NCI-H510A treated with DMSO at 0.1 percent for 48 hours (cell line): ENCODE results near the gene THBS4.
"Not testable (repeated sequence)": the region's sequence is repeated elsewhere in the genome, so short reads cannot be mapped to it uniquely, and the experiment has no call there.

Experiments
- DNase-seq: peaks from one replicate; lab custom pipeline; 2025; lab: John Stamatoyannopoulos, UW

Gene THBS4

DNA sequence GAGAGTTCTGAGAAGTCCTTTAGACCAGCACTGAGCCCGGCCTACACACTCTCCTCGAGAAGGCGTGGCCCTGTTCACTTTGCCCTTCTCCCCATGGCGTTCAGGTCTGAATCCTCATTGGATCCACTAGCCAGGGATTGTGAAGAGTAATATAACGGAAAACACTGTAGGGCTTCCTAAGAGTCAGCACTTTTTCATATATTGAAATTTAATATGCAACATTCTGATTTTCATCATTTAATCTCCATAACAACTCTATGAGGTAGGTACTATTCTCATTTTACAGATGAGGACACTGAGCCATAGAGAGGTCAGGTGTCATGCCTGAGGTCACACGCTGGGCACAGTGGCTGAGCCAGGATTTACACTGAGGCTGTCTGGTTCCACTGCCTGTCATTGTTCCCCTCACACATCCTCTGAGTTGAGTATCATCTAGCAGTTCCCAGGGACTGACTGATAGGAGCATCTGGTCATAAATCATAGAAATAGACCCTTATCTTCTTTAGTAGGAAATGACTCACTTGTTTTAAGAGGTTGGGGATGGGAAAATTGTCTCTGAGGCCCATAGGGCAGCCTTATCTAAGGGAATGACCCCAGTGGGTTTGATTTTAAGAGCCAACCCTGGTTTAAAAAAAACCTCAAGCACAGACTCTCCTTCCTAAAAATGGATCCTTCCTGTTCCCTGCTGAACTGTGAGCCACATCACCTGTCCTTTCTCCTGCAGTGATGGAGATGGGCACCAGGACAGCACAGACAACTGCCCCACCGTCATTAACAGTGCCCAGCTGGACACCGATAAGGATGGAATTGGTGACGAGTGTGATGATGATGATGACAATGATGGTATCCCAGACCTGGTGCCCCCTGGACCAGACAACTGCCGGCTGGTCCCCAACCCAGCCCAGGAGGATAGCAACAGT is 41.2 kb downstream of the THBS4 start:
- no peak for DNase-seq

DNA sequence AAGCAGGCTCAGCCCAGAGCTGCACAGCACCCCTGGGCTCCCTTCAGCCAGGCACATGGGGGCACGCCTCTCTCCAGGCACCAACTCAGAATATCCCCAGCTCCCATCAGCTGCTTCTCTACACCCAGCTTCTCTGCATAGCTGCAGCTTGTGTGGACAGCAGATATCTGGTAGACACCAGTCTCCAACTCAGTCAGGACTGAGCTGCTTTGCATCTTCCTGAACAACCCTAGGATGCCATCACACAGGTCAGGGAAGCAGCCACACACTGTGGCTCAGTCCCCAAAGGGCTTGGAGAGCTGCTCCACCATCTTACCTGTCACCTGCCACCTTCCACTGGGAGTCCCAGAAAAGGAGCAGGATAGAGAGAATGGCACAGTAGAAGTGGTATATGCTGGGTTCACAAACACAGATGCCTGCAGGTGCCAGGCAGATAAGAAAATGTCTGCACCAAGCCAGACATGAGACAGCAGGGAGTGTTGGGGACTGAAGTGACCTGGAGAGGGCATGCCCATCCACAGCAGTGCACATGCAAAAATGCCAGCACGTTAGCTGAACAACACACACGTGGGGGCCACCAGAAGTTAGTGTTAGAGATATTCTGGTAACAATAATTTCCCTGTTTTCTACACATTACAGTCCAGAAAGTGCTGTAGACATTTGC is 42.0 kb downstream of the THBS4 start:
- no peak for DNase-seq

DNA sequence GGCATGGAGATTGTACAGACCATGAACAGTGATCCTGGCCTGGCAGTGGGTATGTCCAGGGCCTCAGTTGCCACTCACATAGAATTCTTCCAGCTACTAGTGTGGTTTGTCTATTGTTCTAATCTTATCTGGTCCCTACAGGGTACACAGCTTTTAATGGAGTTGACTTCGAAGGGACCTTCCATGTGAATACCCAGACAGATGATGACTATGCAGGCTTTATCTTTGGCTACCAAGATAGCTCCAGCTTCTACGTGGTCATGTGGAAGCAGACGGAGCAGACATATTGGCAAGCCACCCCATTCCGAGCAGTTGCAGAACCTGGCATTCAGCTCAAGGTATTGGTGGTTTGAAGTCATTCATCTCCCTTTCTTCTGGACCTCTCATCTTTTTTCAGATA is 43.8 kb downstream of the THBS4 start:
- DNase-seq = no peak

DNA sequence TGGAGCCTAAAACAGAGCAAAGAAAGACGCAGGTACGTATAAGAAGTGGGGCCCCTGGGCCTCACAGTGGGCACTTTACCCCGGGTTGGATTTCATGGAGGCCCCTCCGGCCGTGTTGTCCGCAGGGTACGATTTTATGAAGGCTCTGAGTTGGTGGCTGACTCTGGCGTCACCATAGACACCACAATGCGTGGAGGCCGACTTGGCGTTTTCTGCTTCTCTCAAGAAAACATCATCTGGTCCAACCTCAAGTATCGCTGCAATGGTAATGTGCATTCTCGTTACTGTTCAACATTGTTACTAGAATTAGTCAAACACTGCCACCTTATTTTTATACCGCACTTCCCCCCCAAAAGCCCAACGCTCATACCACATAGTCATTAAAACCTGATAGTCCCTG is 47.1 kb downstream of the THBS4 start:
- no peak for DNase-seq

DNA sequence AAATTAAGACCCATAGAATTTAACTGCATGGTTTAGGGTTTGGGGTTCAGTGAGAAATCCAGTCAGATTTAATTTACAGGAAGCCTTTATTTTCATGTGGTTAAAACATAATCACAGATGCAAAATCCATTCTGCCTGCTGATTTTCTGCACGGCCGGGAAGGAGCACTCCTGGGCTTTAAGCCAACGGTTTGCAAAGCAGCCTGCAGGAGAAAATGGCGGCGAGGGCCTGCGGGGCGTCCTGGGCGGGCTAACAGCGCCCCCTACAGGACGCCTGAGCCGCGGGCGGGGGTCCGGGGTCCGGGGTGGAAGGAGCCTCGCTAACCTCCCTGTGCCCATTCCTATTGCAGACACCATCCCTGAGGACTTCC is 47.6 kb downstream of the THBS4 start:
- DNase-seq = peak; percentile 30

DNA sequence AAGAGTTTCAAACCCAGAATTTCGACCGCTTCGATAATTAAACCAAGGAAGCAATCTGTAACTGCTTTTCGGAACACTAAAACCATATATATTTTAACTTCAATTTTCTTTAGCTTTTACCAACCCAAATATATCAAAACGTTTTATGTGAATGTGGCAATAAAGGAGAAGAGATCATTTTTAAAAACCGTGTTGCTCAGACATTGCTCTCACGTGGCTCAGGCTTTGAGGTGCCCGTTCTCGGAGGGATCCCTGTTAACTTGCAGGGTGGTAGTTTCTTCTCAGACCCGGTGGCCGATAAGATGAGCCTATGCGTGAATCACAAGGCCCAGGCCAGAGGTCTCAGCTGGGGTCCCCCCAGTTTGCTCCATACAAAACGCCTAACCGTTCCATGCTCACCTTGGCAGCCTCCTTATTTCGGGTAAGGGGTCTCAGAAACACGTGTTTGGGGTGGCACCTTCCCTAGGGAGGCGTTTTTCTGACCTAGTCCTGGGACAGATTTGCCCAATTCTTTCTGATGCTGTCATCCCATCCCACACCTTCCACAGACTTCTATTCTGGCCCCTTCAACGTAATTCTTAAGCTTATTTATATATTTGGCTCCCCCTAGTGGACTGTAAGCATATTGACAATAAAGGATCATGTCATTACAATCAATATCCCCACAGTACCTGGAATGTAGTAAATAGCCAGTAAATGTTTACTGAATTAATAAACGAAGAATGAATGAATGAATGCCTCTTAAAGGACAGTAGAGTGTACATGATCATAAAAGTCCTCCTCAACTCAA is 48.1 kb downstream of the THBS4 start:
- DNase-seq = peak; percentile 81

DNA sequence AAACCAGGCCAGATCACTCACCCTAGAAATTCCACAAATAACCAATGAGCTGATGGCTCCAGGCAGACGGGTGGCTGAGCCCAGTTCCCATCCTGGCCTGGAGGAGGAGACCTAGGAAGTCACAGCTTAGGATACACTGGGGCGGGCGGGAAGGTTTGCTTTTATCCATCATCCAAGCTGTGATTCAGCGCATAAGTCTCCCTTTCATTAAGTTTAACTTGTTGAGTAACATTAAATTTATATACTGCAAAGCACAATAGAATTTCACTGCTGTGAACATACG is 55.7 kb downstream of the THBS4 start:
- no peak for DNase-seq

DNA sequence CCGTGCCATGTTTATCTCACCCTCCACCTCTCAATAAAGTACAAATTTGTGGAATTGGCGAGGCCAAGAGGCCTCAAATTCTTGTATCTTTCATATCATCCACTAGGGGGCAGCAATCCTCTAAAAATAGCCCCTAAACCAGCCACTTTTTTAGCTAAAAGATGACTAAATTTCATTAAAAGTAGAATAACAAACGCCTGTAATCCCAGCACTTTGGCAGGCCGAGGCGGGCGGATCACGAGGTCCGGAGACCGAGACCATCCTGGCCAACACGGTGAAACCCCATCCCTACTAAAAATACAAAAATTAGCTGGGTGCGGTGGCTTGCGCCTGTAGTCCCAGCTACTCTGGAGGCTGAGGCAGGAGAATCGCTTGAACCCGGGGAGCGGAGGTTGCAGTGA is 56.6 kb downstream of the THBS4 start:
- DNase-seq = peak; percentile 34

DNA sequence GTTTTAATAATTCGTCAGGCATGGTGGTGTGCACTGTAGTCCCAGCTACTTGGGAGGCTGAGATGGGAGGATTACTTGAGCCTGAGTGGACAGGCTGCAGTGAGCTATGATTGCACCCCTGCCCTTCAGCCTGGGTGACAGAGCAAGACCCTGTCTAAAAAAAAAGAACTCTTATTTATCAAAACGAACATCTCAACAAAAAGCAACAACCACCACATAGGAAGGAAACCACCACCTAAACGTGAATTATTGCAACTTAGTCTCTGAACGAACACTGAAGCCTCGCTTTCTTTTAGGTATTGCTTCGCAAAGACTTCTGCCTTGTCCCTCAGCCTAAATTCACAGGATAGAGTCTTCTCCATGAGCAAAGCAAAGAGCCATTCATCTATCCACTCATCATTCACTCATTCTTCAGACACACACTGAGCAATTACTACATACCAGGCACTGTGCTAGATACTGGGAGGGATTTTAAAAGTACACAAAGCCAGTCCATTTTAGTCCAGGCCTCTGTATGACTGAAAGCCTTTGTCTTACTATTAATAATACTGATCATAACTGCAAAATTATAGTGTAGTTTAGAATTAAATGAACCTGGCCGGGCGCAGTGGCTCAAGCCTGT is 57.4 kb downstream of the THBS4 start:
- no peak for DNase-seq

DNA sequence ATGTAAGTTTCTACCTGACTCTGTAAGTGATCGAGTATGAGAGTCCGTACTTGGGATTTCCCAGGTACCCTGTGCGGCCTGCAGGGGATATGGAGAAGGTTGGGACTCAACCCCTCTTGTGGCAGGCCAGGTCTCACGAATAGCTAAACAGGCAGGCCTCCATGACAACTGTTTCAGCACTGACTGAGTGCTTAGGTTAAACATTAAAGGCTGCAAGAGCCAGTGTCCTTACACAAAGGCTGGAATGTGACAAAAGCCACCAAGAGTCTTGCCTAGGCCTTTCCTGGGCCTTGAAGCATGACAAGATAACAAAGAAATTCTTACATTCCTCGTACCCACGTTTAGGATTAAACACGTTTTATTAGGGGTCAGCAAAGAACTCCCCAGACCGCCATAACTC is 58.6 kb downstream of the THBS4 start:
- DNase-seq = no peak

DNA sequence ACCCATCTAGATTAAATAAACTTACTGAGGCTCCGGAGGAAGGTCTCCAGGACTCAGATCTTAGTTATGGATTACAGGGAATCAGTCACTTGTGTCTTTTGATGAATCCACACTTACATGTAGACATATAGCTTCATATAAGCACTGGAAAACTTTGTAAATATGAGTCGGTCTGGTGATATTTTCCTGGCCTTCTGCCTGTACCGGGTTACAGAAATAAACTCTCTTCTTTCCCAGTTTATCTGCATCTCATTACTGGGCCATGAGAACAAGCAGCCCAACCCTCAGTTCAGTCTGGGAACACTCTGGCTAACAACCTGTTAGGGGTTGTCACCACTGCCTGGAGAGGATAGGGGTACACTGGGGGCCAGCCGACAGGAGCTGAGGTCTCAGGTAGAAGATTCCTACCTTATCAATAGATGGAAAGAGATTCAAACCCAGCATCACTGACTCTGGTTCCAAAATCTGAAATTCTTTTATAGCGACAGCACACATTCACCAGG is 59.1 kb downstream of the THBS4 start:
- DNase-seq = no peak

DNA sequence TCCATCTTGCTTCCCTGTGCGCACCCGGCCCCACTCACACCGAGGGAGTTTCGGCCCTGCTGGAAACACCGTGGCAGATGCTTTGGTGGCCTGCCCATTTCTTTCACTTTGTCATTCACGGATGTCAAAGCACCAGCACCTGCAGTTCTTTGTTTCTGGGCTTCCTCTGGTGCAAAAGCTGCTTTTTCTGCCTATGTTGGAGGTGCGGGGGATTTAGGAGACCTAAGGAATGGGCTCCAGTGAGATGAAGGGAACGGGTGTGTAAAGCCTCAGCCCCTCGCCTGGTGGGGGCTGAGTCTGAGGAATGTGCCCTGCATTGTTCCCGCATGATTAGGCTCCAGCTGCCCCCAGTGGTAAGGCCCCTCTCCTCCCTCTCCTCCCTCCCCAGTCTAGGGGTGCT is 62.3 kb downstream of the THBS4 start:
- no peak for DNase-seq

DNA sequence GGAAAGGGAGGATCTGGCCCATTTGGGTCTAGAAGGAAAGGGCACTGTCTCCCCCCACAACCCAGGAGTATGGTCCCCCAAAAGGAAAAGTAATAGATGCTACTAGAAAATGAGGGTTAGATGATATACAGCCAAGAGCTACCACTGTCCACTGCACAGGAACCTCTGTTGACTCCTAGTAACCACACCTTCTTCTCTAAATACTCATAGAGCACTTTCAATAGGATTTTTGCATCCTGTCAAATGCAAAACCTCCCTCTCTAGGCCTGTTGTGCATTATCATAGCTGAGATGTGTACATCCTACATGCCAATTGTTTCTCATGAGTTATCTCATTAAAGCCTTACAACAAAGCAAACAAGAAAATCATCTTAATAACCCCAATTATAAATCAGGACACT is 66.8 kb downstream of the THBS4 start:
- no peak for DNase-seq

DNA sequence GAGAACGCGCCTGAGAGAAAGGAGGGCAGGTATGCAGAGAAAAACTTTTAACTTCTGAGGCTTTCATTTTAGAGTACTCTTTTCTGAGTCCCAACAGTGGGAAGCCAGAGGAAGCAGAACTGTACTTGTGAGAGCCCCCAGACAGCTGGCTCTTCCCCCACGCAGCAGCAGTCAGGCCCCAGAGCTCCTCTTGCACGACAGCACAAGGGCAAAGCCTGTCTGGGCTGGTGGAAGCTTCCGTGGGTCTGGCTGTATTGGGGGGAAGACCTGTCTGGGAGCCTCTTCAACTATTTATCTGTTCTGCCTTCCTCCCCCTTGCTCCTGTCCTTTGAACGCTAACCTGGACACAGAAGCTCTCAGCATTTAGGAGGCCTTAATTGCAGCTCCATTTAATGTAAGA is 68.2 kb downstream of the THBS4 start:
- DNase-seq = no peak

DNA sequence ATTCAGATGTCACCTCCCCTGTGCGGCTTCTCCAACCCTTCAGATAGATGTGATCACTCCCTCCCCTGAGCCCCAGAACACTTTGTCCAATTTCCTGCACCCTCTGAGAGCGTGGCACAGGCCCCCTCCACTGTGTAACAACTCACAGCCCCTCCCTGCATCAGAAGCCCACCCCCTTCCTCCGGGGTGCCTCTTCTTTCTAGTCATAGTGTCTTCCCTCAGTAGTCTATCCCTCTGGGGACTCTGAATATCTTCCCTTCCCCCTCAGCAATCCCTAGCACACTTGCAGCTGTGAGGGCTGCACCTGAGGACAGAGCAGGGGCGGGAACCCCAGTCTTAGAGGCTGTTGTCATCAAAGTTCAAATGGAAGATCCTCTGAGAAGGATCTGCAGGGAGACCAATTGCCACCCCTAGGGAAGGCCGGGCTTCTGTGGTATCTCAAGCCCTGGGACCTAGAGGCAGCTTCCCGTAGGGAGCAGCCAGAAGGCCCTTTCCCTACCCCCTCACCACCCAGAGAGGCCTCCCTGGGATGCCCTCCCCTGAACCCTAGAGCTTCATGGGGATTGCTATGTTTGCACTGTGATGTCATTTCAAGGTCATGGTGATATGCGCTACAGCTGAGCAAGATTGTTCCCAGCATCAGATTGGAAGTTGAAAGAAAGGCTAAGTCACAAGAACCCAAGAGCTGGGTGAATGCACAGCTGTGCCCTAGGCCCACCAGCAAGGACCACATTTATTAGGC is 70.7 kb downstream of the THBS4 start:
- no peak for DNase-seq

DNA sequence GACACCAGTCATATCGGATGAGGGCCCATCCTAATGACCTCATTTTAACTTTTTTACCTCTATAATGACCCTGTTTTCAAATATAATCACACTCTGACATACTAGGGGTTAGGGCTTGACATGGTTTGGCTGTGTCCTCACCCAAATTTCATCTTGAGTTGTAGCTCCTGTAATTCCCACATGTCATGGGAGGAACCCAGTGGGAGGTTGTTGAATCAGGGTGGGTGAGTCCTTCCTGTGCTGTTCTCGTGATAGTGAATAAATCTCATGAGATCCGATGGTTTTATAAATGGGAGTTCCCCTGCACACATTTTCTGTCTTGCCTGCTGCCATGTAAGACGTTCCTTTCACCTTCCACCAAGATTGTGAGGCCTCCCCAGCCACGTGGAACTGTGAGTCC is 71.8 kb downstream of the THBS4 start:
- no peak for DNase-seq

DNA sequence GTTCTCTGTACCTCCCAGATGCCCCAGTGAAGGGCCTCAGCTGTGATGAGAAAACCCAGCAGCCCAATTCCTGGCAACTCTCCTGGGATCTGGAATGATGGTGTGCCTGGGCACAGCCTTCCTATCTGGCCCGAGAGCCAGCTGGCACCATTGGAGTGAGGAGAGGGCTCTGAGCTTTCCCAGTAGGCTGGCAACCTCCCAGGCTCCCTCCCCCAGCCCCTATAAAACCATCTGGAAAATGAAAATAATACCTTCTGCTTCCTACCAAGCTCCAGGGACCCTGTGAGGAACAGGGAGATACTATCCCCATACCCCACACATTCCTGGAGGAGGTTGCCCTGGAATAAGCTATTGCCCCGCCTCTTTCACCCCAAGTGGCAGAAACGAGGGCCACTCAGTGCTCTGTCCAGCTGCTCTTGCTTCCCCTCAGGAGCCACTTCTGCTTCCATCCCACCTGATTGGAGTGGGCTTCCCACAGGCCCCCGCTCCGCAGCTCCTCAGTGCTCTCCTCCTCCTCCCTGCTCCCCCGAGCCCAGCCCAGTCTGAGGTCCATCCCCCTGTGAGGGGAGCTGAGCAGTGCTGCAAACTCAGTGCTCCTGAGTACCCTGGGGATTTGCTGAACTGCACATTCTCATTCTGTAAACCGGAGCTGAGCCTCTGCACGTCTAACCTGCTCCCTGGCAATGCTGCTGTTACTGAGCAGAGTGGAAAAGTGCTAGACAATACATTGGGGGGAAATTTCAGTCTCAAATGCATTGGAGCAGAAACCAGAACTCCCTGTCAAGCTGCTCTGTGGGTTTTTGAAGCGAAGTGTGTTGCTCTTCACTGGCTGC is 74.7 kb downstream of the THBS4 start:
- no peak for DNase-seq

DNA sequence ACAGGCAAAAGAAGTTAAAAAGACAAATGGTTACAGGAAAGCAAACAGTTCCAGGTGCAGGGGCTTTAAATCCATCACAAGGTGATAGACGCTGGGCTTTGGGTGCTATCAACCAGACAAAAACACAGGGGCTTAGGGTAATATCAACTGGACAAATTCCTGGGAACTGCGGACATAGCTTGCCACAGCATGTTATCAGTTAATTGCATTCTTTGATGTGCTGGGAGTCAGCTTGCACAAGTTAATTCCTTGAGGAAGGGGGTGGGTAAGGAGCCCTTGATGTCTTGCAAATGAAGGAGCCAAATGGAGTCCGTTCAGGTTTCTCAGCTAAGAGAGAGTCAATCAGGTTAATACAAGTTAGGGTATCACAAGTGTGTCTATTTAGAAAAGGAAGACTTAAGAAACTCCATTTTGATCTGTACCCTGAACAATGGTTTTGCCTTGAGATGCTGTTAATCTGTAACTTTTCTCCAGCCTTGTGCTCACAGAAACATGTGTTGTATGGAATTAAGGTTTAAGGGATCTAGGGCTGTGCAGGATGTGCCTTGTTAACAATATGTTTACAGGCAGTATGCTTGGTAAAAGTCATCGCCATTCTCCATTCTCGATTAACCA is 76.3 kb downstream of the THBS4 start:
- not testable (repeated sequence) for DNase-seq

DNA sequence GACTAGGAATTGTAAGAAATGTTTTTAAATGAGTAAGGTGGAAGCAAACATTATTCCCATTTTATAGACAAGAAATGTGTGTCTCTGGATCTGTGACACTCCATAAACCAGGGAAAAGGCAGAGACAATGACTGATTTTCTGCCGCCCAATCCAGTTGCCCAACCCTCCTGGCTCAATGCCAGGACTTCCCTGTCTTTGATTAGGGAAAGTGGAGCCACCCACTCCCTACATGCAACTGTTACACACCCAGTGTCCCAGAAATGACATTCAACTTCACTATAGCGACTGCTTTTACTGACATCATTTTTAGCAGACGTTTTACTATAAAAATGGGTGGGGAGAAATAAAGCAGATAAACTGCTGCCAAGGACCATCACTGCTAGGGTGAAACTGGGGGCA is 79.7 kb downstream of the THBS4 start:
- DNase-seq = no peak

DNA sequence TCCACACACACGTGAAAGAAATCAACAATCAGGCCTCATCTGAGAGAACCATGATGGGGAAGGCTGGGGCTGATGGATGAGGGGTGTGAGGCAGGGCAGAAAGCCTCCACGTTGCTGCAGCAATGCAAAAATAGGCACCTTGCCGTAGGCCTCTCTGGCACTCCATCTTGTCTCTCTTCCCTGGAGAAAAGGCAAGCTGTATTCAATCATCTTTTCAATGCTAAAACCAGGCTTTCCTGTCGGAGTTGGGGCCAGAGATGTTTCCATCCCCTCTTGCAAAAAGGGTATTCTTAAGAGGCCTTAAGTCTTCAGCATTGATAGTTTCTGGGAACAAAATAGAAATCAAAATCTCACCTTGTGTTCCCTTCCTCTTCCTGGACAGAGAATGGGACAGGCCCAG is 80.9 kb downstream of the THBS4 start:
- no peak for DNase-seq
